GM12874 (cell line): Measurements from ENCODE around the gene VWCE.

Experiments
- CTCF ChIP-seq: IDR thresholded peaks from 2 replicates; pipeline ENCODE4 v1.5.1; 2011; ENCODE audit warnings: low read depth, mild to moderate bottlenecking, control low read depth, low read length, moderate library complexity; ENCODE audit not compliant: insufficient read depth

Gene VWCE

GRCh38 chr11:61338783-61339489 is 43.8 kb upstream of the VWCE start:
- no peak for TF ChIP-seq CTCF

- no peak for TF ChIP-seq CTCF
These were observed 42.8 kb upstream of the VWCE start for GRCh38 chr11:61337706-61338470.

- TF ChIP-seq CTCF = peak; percentile 98
These were observed 41.2 kb upstream of the VWCE start for GRCh38 chr11:61336171-61336935.

GRCh38 chr11:61335355-61335710 is 40.2 kb upstream of the VWCE start:
- TF ChIP-seq CTCF = no peak

GRCh38 chr11:61334434-61335354 is 39.6 kb upstream of the VWCE start:
- no peak for TF ChIP-seq CTCF

- no peak for TF ChIP-seq CTCF
These were observed 38.7 kb upstream of the VWCE start for GRCh38 chr11:61333550-61334433.
